Duodenal mucosa (tissue), 2 donors: ENCODE measurements around the gene FCMR.

Experiments used
- H3K27ac ChIP-seq: one replicate; pipeline ENCODE4 v1.7.0; 2013; ENCODE audit warnings: low read depth, low read length
- H3K27me3 ChIP-seq, 2 donors: one replicate each; pipeline ENCODE4 v1.7.0; 2013; ENCODE audit warnings: low read length in 2 of 2, control low read depth in 1 of 2; ENCODE audit not compliant: insufficient read depth in 2 of 2, control insufficient read depth in 1 of 2
- H3K36me3 ChIP-seq, 2 donors: one replicate each; pipeline ENCODE4 v1.7.0; 2013; ENCODE audit warnings: low read length in 2 of 2, control low read depth in 1 of 2; ENCODE audit not compliant: insufficient read depth in 2 of 2, control insufficient read depth in 1 of 2
- H3K4me1 ChIP-seq, 2 donors: one replicate each; pipeline ENCODE4 v1.7.0; 2013; ENCODE audit warnings: low read length in 2 of 2, control low read depth in 1 of 2; ENCODE audit not compliant: insufficient read depth in 2 of 2, control insufficient read depth in 1 of 2
- H3K4me3 ChIP-seq, 2 donors: one replicate each; pipeline ENCODE4 v1.7.0; 2013; ENCODE audit warnings: low read length in 2 of 2, low read depth in 1 of 2
- H3K9ac ChIP-seq, 2 donors: one replicate each; pipeline ENCODE4 v1.7.0; 2013; ENCODE audit warnings: low read length in 2 of 2, low read depth in 1 of 2
- H3K9me3 ChIP-seq, 2 donors: one replicate each; pipeline ENCODE4 v1.7.0; 2013; ENCODE audit warnings: low read length in 2 of 2, control low read depth in 1 of 2; ENCODE audit not compliant: control insufficient read depth in 1 of 2

FCMR gene

DNA sequence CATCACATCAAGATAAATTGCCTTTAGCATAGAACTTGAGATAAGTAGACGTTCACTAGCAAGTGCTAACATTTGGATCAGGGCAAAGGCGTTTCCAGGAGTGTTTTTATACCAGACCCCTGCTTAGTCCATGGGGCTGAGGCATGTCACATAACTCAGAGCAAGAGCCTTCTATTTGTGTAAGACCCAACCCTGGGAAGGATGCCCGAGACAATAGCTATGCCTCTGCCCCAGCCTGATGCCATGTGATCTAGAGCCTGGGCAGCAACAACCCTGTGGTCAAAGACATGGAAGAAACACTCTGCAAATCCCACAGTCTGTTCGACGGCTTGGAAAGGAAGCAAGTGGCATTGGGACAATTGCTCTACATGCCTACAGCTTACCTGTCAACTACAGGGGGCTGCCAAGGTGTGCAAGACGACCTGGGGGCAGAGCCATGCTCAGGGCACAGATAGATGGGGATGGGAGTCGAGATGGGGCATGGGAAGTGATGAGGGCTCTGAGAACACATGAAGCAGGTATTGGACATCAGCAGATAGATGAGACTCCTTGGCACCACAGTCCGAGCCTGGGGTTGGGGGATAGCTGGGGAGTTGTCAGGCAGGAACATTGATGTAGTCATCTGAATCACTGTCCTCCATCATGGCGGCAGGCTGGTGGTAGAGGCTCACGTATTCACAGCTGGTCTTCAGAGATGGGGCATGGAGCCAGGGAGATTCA, 17.2 kb downstream of the FCMR start:
- H3K4me3 ChIP-seq: no peak overlapping the region
- H3K4me1 ChIP-seq: peaks cover 0 to 4% of the 10 kb centered on the region in 2 donors

DNA sequence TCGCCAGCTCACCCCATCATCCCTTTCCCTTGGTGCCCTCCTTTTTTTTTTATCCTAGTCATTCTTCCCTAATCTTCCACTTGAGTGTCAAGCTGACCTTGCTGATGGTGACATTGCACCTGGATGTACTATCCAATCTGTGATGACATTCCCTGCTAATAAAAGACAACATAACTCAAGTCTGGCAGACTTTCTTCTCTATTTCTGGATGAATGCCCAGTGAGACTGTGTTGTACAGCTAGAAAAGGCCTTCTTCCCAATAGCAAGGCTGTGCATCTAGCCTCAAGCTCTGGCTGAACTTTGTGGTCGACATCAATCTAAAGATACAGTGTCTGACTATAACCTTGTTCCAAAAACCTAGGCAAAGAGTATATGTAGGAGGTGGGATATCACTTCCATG, 18.1 kb downstream of the FCMR start:
- no peak overlapping the region for H3K4me3 ChIP-seq
- peaks cover 0 to 4% of the 10 kb centered on the region in 2 donors for H3K36me3 ChIP-seq
- H3K27me3 ChIP-seq: no peaks in the 10 kb centered on the region
- no peaks in the 10 kb centered on the region for H3K9me3 ChIP-seq
- no peaks in the 10 kb centered on the region for H3K4me1 ChIP-seq
- H3K9ac ChIP-seq: no peak overlapping the region
- H3K27ac ChIP-seq: no peak overlapping the region

More for the DNA sequence above, 17.2 kb downstream of the FCMR start:
- Histone ChIP-seq H3K27ac (no peak overlapping the region), H3K36me3 (peaks cover 0 to 4% of the 10 kb centered on the region in 2 donors), H3K9ac (no peak overlapping the region), H3K9me3 (no peaks in the 10 kb centered on the region), H3K27me3 (no peaks in the 10 kb centered on the region)

DNA sequence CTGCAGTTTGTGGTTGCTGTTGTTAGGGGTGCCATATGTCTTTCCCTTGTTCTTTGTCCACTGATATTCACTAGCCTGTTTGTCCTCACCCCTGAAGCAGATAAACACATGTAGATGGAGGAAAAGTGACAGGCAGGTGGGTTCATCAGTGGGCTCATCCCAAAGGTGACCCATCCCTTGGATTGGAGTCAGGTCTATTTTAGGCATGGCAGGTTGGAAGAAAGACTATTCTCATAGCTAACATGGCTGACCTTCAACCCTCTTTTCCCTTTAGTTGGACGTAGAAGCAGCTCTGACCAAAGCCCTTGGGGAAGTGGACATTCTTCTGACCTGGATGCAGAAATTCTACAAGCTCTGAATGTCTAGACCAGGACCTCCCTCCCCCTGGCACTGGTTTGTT, 19.0 kb downstream of the FCMR start:
- H3K4me3 ChIP-seq: no peak overlapping the region
- no peak overlapping the region for H3K9ac ChIP-seq
- peaks cover 0 to 4% of the 10 kb centered on the region in 2 donors for H3K36me3 ChIP-seq
- H3K27ac ChIP-seq: no peak overlapping the region
- H3K4me1 ChIP-seq: no peaks in the 10 kb centered on the region
- H3K27me3 ChIP-seq: no peaks in the 10 kb centered on the region
- H3K9me3 ChIP-seq: no peaks in the 10 kb centered on the region

DNA sequence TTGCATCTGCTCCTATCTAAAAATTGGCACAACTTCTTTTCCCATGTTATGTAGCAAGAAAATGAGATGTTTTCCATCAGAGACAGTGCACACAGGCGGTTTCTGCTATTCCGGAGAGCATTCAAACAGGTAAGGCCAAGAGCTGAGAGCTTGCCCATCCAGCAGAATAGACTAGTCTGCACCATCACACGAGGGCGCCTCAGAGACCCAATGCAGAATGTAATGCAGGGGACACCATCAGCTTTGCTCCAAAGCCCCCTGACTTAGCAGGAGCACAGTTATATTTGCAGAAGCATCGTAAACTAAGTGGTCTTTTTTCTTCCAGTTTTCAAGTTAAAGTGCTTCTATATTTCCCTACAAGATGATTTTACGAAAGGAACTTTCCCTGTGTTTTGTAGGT, 19.8 kb downstream of the FCMR start:
- Histone ChIP-seq H3K27ac (no peak overlapping the region), H3K4me3 (no peak overlapping the region), H3K36me3 (peaks cover 0 to 4% of the 10 kb centered on the region in 2 donors)

DNA sequence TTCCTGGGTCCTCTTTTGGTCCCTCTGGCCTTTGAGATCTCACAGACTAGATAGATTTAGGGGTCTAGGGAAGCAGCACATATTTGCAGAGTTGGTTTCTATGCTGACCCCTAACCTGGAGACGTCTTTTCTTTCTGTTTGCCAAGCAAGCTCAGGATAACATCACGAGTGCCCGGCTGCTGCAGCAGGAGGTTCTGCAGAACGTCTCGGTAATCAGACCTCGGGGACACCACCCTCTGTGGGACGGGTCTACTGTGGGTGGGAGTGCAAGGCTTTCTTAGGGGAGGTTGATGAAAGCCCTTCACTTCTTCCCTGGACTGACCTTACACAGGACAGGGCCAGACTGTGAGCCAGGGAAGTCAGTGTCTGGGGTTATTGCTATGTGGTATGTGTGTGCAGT, 21.6 kb downstream of the FCMR start:
- Histone ChIP-seq H3K9me3 (no peaks in the 10 kb centered on the region), H3K27me3 (no peaks in the 10 kb centered on the region), H3K9ac (no peak overlapping the region), H3K36me3 (peaks cover 0 to 4% of the 10 kb centered on the region in 2 donors), H3K4me1 (no peaks in the 10 kb centered on the region), H3K27ac (no peak overlapping the region), H3K4me3 (no peak overlapping the region)

More for the DNA sequence above, 19.8 kb downstream of the FCMR start:
- Histone ChIP-seq H3K9ac (no peak overlapping the region), H3K27me3 (no peaks in the 10 kb centered on the region), H3K9me3 (no peaks in the 10 kb centered on the region), H3K4me1 (no peaks in the 10 kb centered on the region)

DNA sequence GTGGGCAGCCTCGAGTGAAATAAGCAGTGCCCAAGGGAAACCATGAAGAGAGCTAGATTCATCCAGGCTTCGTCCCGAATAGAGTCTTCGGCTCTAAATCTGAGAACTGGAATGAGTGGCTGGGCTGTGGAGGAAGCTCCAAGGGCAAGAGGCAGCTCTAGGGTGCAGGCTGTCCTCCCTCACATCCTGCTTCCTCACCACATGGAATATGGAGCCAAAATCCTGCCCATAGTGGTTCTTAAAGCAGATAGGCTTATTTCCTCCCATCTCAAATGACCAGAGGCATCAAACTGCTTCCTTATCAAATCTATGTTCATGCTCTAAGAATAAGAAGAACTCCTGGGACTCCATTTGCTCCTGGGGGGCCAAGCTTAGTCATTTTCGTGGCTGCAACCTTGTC, 22.0 kb downstream of the FCMR start:
- Histone ChIP-seq H3K36me3 (peaks cover 0 to 3% of the 10 kb centered on the region in 2 donors), H3K9me3 (no peaks in the 10 kb centered on the region), H3K4me3 (no peak overlapping the region), H3K9ac (no peak overlapping the region), H3K27me3 (no peaks in the 10 kb centered on the region), H3K27ac (no peak overlapping the region), H3K4me1 (no peaks in the 10 kb centered on the region)

DNA sequence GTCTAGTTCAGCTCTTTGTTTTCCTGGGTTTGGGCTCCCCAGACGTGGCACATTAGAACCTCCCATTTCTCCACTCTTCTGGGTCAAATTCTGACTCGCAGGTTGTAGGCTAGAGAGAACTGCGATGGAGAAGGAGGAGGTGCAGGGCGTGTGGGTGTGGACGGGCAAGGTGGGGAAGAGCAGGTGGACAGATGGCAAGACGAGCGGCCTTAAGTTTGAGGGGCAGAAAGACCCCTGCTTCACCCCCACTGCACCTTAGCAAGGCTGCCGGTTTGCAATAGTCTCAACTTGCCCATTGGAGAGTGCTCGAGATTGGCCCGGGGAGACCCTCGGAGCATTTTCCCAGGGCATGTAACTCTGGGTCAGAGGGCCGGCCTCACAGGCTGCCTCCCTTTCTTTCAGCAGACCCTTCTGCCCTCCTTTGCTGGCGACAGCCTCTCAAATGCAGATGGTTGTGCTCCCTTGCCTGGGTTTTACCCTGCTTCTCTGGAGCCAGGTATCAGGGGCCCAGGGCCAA, 22.8 kb downstream of the FCMR start:
- Histone ChIP-seq H3K36me3 (no peaks in the 10 kb centered on the region), H3K27ac (no peak overlapping the region), H3K9ac (no peak overlapping the region), H3K9me3 (no peaks in the 10 kb centered on the region), H3K4me1 (no peaks in the 10 kb centered on the region), H3K27me3 (no peaks in the 10 kb centered on the region), H3K4me3 (no peak overlapping the region)

DNA sequence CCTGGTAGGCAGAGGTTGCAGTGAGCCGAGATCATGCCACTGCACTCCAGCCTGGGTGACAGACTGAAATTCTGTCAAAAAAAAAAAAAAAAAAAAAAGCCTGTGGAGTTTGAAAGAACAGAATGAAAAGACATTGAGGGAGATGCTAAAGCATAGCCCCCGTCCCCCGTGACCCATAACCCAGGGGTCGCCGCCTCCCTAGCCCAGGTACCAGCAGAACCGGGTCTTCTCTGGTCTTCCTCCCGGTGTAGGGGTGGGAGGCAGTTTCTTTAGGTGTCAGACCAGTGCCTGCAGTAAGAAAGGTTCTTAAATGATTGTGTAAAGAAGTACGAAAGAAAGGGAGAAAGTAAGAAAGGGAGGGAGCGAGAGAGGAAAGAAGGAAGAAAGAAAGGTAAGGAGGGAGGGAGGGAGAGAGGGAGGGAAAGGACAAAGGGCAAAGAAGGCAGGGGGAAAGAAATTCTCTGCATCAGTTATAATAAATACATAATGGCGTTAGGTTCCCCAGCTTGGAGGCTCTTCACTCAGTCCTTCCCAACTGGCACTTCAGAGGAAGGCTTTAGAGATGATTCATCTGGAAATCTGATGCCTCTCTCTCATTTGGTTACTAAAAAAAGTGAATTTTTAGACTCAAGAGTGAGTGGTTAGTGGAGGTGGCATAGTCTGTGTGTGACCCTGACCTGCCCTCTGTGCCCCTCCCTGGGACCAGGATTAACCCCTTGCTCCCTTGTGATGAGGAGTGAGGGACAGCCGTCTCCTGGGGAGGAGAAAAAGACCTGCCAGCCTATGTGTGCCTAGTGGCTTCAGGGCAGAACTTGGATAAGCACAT, 23.4 kb downstream of the FCMR start:
- no peaks in the 10 kb centered on the region for H3K9me3 ChIP-seq
- no peaks in the 10 kb centered on the region for H3K4me1 ChIP-seq
- no peak overlapping the region for H3K9ac ChIP-seq
- no peaks in the 10 kb centered on the region for H3K27me3 ChIP-seq
- H3K36me3 ChIP-seq: no peaks in the 10 kb centered on the region
- no peak overlapping the region for H3K27ac ChIP-seq
- no peak overlapping the region for H3K4me3 ChIP-seq

DNA sequence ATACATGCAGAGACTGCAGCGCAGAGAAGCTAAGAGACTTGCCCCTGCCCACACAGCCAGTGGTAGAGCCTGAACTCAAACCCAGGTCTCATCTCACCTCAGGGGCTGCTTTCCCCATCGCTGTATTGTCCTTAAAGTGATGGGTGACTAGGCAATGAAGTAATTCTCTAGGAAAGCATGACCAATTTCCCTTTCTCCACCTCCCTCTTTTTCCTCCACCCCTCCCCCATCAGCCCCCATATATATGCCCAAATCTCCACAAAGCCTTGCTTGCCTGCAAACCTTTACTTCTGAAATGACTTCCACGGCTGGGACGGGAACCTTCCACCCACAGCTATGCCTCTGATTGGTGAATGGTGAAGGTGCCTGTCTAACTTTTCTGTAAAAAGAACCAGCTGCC, 24.6 kb downstream of the FCMR start, which contains the start of gene IL24:
Gene IL24, plus strand, starts transcription at position 269 of the 400 bp plus-strand sequence. CDS start 390 bp downstream, outside the sequence.
- H3K27ac ChIP-seq: no peak within 1 kb of the TSS
- H3K27me3 ChIP-seq: no peaks in the 10 kb centered on the region
- no peaks in the 10 kb centered on the region for H3K9me3 ChIP-seq
- H3K4me1 ChIP-seq: no peaks in the 10 kb centered on the region
- no peaks in the 10 kb centered on the region for H3K36me3 ChIP-seq
- no peak within 1 kb of the TSS for H3K9ac ChIP-seq
- H3K4me3 ChIP-seq: no peak within 1 kb of the TSS

DNA sequence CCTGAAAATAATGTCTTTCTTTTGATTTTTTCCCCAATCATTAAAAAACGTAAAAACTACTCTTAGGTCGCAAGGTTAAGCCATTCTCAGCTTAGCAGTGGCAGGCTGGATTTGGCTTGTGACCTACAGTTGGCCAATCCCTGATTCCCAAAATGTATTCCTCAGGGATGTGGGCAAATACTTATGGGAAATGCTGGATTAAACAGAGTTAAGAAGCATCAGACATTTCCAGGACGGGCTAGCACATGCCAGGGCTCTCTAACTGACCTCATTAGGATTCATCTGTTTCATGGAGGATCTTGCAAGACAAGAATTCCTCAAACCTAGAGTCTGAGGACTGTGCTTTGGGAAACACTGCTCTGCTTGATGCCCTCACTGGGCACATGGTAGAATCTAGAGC, 25.5 kb downstream of the FCMR start:
- Histone ChIP-seq H3K4me3 (no peak overlapping the region), H3K9me3 (no peaks in the 10 kb centered on the region), H3K4me1 (no peaks in the 10 kb centered on the region), H3K9ac (no peak overlapping the region), H3K36me3 (no peaks in the 10 kb centered on the region), H3K27me3 (no peaks in the 10 kb centered on the region), H3K27ac (no peak overlapping the region)
